ENCODE data around the gene HOXA2. TPM values are rescaled to one million over a fixed set of nuclear protein-coding genes. Genes with fewer than 3 reads are reported as not detected.

The HOXA2 gene
- total and polyA plus RNA-seq, 2 of the 13 experiments (the other 11 are each of a cell fraction or from before 2014, with no cell fraction given), result 0.22 to 0.29 TPM

GRCh38 chr7:27150568-27151340 lies 48.3 kb upstream of the HOXA2 start (continued):
- 0 out of 2 replicates have a peak, but pooled peaks have one; percentile 9 for TF ChIP-seq ZNF512B (CRISPR knock-in tag; IDR thresholded peaks at IDR 0.05; ENCODE audit: borderline replicate concordance)
- TF ChIP-seq SALL2 (CRISPR knock-in tag; IDR thresholded peaks at IDR 0.05), result peak; percentile 83
- no peak for TF ChIP-seq PAF1 (CRISPR knock-in tag; IDR thresholded peaks at IDR 0.05)
- TF ChIP-seq ZNF777 (CRISPR knock-in tag; IDR thresholded peaks at IDR 0.05), result peak; percentile 44; the same call in 1 of the 2 replicates
- peak; percentile 15; the same call in 1 of the 2 replicates for TF ChIP-seq NRL (CRISPR knock-in tag; IDR thresholded peaks at IDR 0.05; ENCODE audit: borderline replicate concordance)
- peak; percentile 33; the same call in 1 of the 2 replicates for TF ChIP-seq ARNTL (CRISPR knock-in tag; IDR thresholded peaks at IDR 0.05)
- no peak for TF ChIP-seq SCMH1 (CRISPR knock-in tag; IDR thresholded peaks at IDR 0.05; ENCODE audit: borderline replicate concordance)
- no peak for TF ChIP-seq HIC2 (CRISPR knock-in tag; IDR thresholded peaks at IDR 0.05; ENCODE audit: low read depth)
- TF ChIP-seq ZNF598 (CRISPR knock-in tag; IDR thresholded peaks at IDR 0.05; ENCODE audit: borderline replicate concordance), result no peak
- peak; percentile 69; the same call in 1 of the 2 replicates for TF ChIP-seq ARID4A (CRISPR knock-in tag; IDR thresholded peaks at IDR 0.05; ENCODE audit: borderline replicate concordance)
- no peak for TF ChIP-seq NCOA5 (CRISPR knock-in tag; IDR thresholded peaks at IDR 0.05)
- peak; percentile 63 for TF ChIP-seq BHLHE40 (IDR thresholded peaks at IDR 0.05; ENCODE audit: low read length)
- no peak for TF ChIP-seq THAP8 (CRISPR knock-in tag; IDR thresholded peaks at IDR 0.05; ENCODE audit: borderline replicate concordance)
- TF ChIP-seq SPEN (CRISPR knock-in tag; IDR thresholded peaks at IDR 0.05; ENCODE audit: low read depth), result peak; percentile 83; the same call in 1 of the 2 replicates
- TF ChIP-seq NONO (IDR thresholded peaks at IDR 0.05), result no peak
- peak; percentile 70 for TF ChIP-seq NONO (CRISPR knock-in tag; conservative IDR thresholded peaks at IDR 0.05)
- TF ChIP-seq ZGPAT (CRISPR knock-in tag; IDR thresholded peaks at IDR 0.05), result peak; percentile 63; the same call in 1 of the 2 replicates

Measured in HepG2 (cell line).